H1 (cell line): ENCODE results near the gene REC8. TPM values are rescaled to one million over a fixed set of nuclear protein-coding genes. Genes with fewer than 3 reads are reported as not detected.

Experiments used
- CBX8 ChIP-seq: fragments of 300-800, 300-1000 bp; sonication (generic); IDR thresholded peaks from 2 replicates; pipeline ENCODE4 v1.7.1; 2016; ENCODE audit warnings: low read depth, low read length, borderline replicate concordance
- CHD1 ChIP-seq: IDR thresholded peaks from 2 replicates; pipeline ENCODE4 v1.6.1; 2012; ENCODE audit warnings: low read depth, low read length, improper control_type of control experiment
- TCF12 ChIP-seq: IDR thresholded peaks from 2 replicates; pipeline ENCODE4 v1.6.1; 2011; ENCODE audit warnings: low read depth, mild to moderate bottlenecking, low read length
- polyA plus RNA-seq, 7 experiments: library from polyadenylated mRNA; depleted of rRNA in 3 of 7; stranded (reverse) in 5 of 7; unstranded in 2 of 7; fragments of >200 nt in 5 of 7; fragments of 200-250 nt in 2 of 7; gene quantifications; 1 replicate in 5 of 7; 2 replicates in 1 of 7; 4 replicates in 1 of 7; pipeline versions ENCODE4 v1.2.1 to v1.2.3, GENCODE V29; 2011 to 2013; ENCODE audit warnings: missing spikeins in 2 of 7, mixed read lengths in 2 of 7
- total RNA-seq: library from RNA; stranded (reverse); fragmentation: NEBNext Ultra II Directional; extraction: Animal tissue kit (Norgen Biotek cat#: 25700); gene quantifications from 2 replicates; pipeline ENCODE4 v1.2.1, GENCODE V29; 2021

REC8 gene
- total and polyA plus RNA-seq, 2 of the 8 experiments (the other 6 are each of a cell fraction or from before 2014, with no cell fraction given) = 9.8 to 28.5 TPM

GRCh38 chr14:24136684-24137528, 35.0 kb upstream of the REC8 start (continued):
- TF ChIP-seq TCF12 (no peak), CBX8 (no peak), CHD1 (no peak)
